HCT116 (cell line): Measurements from ENCODE around the gene COL23A1. TPM values are rescaled to one million over a fixed set of nuclear protein-coding genes. Genes with fewer than 3 reads are reported as not detected.

Source experiments
- ATAC-seq: fragments of 200-7000 bp; cut with Tn5 transposase; 2 replicates; pipeline ENCODE4 v1.9.1; 2020; ENCODE audit warnings: mild to moderate bottlenecking, moderate library complexity
- BruUV-seq: library from RNA; stranded (reverse); fragments of 400-500 nt; replicated peaks from 2 replicates; lab custom pipeline; 2021; lab: Mats Ljungman, UMichigan
- CTCF ChIA-PET: fragments of 300-600 bp; sonication (Branson Sonifier 250); formaldehyde crosslinking; loops from one replicate; lab custom pipeline; 2021; ENCODE audit warnings: antibody characterized with exemption; lab: Charles Lee
- POLR2A ChIA-PET: fragments of 300-600, 350-600 bp; sonication (Branson Sonifier 250); formaldehyde crosslinking; loops from one replicate; lab custom pipeline; 2021; ENCODE audit warnings: antibody characterized with exemption; lab: Charles Lee
- RAD21 ChIA-PET, 2 experiments: fragments of 300-600 bp; sonication (Branson Sonifier 250); formaldehyde crosslinking; loops; one replicate each; lab custom pipeline; 2023; ENCODE audit warnings: low total read pairs in 2 of 2; ENCODE audit not compliant: uncharacterized antibody in 2 of 2, unreplicated experiment in 2 of 2, low non-redundant PET in 1 of 2; lab: Charles Lee
- DNase-seq: peaks from one replicate; pipeline ENCODE4 v3.0.0-alpha.2; 2010; ENCODE audit warnings: low read depth, low spot score
- H2AFZ ChIP-seq: fragments of 200-600 bp; shearing (Covaris generic), sonication (generic); 2 replicates; pipeline ENCODE4 v1.6.1; 2017; ENCODE audit warnings: low read depth, mixed run types, mixed read lengths, antibody characterized with exemption, low read length; ENCODE audit not compliant: poor library complexity, severe bottlenecking
- H3K27ac ChIP-seq: 2 replicates; pipeline ENCODE4 v1.5.1; 2012; ENCODE audit warnings: low read depth, low read length
- H3K27me3 ChIP-seq: fragments of 200-600 bp; sonication (generic); 2 replicates; pipeline ENCODE4 v1.6.1; 2016; ENCODE audit warnings: mixed run types, low read length, mixed read lengths; ENCODE audit not compliant: insufficient read depth
- H3K36me3 ChIP-seq, 2 experiments: fragments of 200-500 bp in 1 of 2; fragments of 200-600 bp in 1 of 2; sonication (Bioruptor generic) in 1 of 2; sonication (generic) in 1 of 2; 2 replicates each; pipeline versions ENCODE4 v1.5.1 to v1.6.1; 2014 to 2016; ENCODE audit warnings: low read length in 2 of 2, inconsistent platforms in 1 of 2, mixed read lengths in 1 of 2, mixed run types in 1 of 2; ENCODE audit not compliant: insufficient read depth in 2 of 2, control insufficient read depth in 1 of 2
- H3K4me1 ChIP-seq, 2 experiments: fragments of 200-600 bp in 1 of 2; sonication (generic) in 1 of 2; 2 replicates each; pipeline versions ENCODE4 v1.5.1 to v1.6.1; 2012 to 2017; ENCODE audit warnings: low read length in 2 of 2, inconsistent platforms in 1 of 2, mild to moderate bottlenecking in 1 of 2, mixed read lengths in 1 of 2, mixed run types in 1 of 2, moderate library complexity in 1 of 2; ENCODE audit not compliant: insufficient read depth in 2 of 2, control insufficient read depth in 1 of 2
- H3K4me2 ChIP-seq: fragments of 200-600 bp; sonication (generic); 2 replicates; pipeline ENCODE4 v1.6.1; 2017; ENCODE audit warnings: mixed run types, low read length, mixed read lengths
- H3K4me3 ChIP-seq, 2 experiments: fragments of 200-600 bp in 1 of 2; sonication (generic) in 1 of 2; replicated peaks in 1 of 2; 2 replicates each; pipeline ENCODE4 v1.5.1; 2011 to 2016; ENCODE audit warnings: low read length in 2 of 2, control low read depth in 1 of 2, low read depth in 1 of 2, mild to moderate bottlenecking in 1 of 2, mixed read lengths in 1 of 2, mixed run types in 1 of 2
- H3K79me2 ChIP-seq: fragments of 200-600 bp; sonication (generic); 2 replicates; pipeline ENCODE4 v1.6.1; 2017; ENCODE audit warnings: mild to moderate bottlenecking, mixed run types, low read length, moderate library complexity, mixed read lengths; ENCODE audit not compliant: insufficient read depth
- H3K9ac ChIP-seq: fragments of 200-600 bp; sonication (generic); 2 replicates; pipeline ENCODE4 v1.6.1; 2016; ENCODE audit warnings: low read length, mixed read lengths
- H3K9me2 ChIP-seq: fragments of 200-600 bp; sonication (generic), shearing (Covaris generic); 2 replicates; pipeline ENCODE4 v1.6.1; 2017; ENCODE audit warnings: mixed run types, mild to moderate bottlenecking, moderate library complexity; ENCODE audit not compliant: insufficient read depth
- H3K9me3 ChIP-seq, 2 experiments: fragments of 200-500 bp in 1 of 2; fragments of 200-600 bp in 1 of 2; sonication (Bioruptor generic) in 1 of 2; sonication (generic) in 1 of 2; 2 replicates each; pipeline ENCODE4 v1.6.1; 2014 to 2017; ENCODE audit warnings: low read length in 2 of 2, mixed read lengths in 2 of 2, inconsistent platforms in 1 of 2, low read depth in 1 of 2, mild to moderate bottlenecking in 1 of 2, mixed run types in 1 of 2, moderate library complexity in 1 of 2; ENCODE audit not compliant: control insufficient read depth in 1 of 2, insufficient read depth in 1 of 2
- H4K20me1 ChIP-seq: fragments of 200-600 bp; sonication (generic), shearing (Covaris generic); 2 replicates; pipeline ENCODE4 v1.6.1; 2017; ENCODE audit warnings: mixed run types, mild to moderate bottlenecking, moderate library complexity; ENCODE audit not compliant: insufficient read depth
- CBX3 ChIP-seq: IDR thresholded peaks from 2 replicates; pipeline ENCODE4 v1.6.1; 2012; ENCODE audit warnings: low read depth
- EGR1 ChIP-seq: IDR thresholded peaks from 2 replicates; pipeline ENCODE4 v1.6.1; 2012; ENCODE audit warnings: low read depth
- EZH2 ChIP-seq: fragments of 200-600 bp; sonication (generic); IDR thresholded peaks from 2 replicates; pipeline ENCODE4 v1.6.1; 2017; ENCODE audit warnings: antibody characterized with exemption, mixed run types
- EZH2phosphoT487 ChIP-seq: fragments of 200-600 bp; IDR thresholded peaks from 2 replicates; pipeline ENCODE4 v1.6.1; 2018; ENCODE audit warnings: antibody characterized with exemption, borderline replicate concordance
- POLR2AphosphoS5 ChIP-seq: IDR thresholded peaks from 2 replicates; pipeline ENCODE4 v1.6.1; 2011; ENCODE audit warnings: mild to moderate bottlenecking, low read depth, low read length, moderate library complexity
- RAD21 ChIP-seq: IDR thresholded peaks from 2 replicates; pipeline ENCODE4 v1.6.1; 2012; ENCODE audit warnings: low read depth, mild to moderate bottlenecking
- ZFX ChIP-seq: fragments of 450-650 bp; IDR thresholded peaks from 2 replicates; pipeline ENCODE4 v1.6.1; 2017
- ZNF274 ChIP-seq: fragments of 200-500 bp; sonication (Bioruptor generic); IDR thresholded peaks from 2 replicates; pipeline ENCODE4 v1.6.1; 2014; ENCODE audit warnings: mild to moderate bottlenecking, low read depth, low read length, inconsistent platforms
- intact Hi-C: fragments of 100-400 bp; cut with micrococcal nuclease; formaldehyde crosslinking; loops from 2 replicates; pipeline ENCODE4 v1.10.0; 2022
- total RNA-seq: library from RNA; stranded (reverse); gene quantifications from one replicate; pipeline ENCODE4 v1.2.1, GENCODE V29; 2021; ENCODE audit not compliant: unreplicated experiment
- TF ChIP-seq, protein P1 (sequence below): IDR thresholded peaks from 2 replicates; pipeline ENCODE4 v1.6.1; 2012; ENCODE audit warnings: low read depth
- TF ChIP-seq, protein P2 (sequence below): IDR thresholded peaks from 2 replicates; pipeline ENCODE4 v1.6.1; 2012

The COL23A1 gene
- total RNA-seq, 1 experiment from 2014 or later, result not detected

DNA sequence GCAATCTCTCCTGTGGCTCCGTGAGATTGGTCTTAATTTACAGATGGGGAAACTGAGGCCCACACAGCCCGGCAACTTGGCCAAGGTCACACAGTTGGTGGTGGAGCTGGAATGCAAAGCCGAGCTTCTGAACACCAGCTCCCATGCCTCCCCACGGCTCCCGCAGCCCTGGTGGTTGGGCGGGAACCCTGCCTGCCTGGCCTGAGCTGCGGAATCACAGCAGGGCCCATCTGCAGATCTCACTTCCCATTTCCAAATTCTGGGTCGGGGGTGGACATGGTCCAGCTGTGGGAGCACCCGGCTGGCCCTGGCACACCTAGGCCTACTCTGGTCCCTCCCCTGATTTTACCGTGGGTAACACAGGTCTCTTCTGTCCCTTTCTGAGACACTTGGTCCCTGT lies 322.3 kb downstream of the COL23A1 start (continued):
- TF ChIP-seq RAD21 (no peak), ZNF274 (no peak), ZFX (no peak), EZH2phosphoT487 (no peak), EGR1 (no peak), EZH2 (no peak), POLR2AphosphoS5 (no peak)
- TF ChIP-seq, protein P1, sequence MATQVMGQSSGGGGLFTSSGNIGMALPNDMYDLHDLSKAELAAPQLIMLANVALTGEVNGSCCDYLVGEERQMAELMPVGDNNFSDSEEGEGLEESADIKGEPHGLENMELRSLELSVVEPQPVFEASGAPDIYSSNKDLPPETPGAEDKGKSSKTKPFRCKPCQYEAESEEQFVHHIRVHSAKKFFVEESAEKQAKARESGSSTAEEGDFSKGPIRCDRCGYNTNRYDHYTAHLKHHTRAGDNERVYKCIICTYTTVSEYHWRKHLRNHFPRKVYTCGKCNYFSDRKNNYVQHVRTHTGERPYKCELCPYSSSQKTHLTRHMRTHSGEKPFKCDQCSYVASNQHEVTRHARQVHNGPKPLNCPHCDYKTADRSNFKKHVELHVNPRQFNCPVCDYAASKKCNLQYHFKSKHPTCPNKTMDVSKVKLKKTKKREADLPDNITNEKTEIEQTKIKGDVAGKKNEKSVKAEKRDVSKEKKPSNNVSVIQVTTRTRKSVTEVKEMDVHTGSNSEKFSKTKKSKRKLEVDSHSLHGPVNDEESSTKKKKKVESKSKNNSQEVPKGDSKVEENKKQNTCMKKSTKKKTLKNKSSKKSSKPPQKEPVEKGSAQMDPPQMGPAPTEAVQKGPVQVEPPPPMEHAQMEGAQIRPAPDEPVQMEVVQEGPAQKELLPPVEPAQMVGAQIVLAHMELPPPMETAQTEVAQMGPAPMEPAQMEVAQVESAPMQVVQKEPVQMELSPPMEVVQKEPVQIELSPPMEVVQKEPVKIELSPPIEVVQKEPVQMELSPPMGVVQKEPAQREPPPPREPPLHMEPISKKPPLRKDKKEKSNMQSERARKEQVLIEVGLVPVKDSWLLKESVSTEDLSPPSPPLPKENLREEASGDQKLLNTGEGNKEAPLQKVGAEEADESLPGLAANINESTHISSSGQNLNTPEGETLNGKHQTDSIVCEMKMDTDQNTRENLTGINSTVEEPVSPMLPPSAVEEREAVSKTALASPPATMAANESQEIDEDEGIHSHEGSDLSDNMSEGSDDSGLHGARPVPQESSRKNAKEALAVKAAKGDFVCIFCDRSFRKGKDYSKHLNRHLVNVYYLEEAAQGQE, result no peak

DNA sequence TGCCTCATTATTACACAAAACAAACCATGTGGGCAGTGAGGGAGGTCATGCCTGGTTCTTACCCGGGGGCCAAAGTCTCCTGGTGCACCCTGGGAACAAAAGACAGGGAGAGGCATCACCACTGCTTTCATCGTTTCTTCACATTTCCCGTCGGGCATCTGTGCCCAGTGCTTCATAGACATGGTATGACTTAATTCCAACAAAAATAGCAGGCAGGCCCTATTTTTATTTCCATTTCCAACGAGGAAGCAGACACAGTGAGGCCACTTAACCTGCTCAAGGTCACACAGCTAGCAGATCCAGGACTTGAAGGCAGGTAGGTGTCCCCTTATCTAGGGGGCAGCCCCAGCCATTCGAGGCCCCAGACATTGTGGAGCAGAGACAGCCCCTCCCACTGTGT lies 322.9 kb downstream of the COL23A1 start:
- Histone ChIP-seq H3K27ac (no peak overlapping the region), H3K4me3 (no peak overlapping the region), H3K4me1 (no peaks in the 10 kb centered on the region), H3K79me2 (no peaks in the 10 kb centered on the region), H3K9ac (no peak overlapping the region), H3K36me3 (no peaks in the 10 kb centered on the region), H3K9me2 (no peaks in the 10 kb centered on the region), H4K20me1 (no peaks in the 10 kb centered on the region), H3K9me3 (no peaks in the 10 kb centered on the region), H2AFZ (no peak overlapping the region), H3K27me3 (no peaks in the 10 kb centered on the region), H3K4me2 (no peak overlapping the region)
- ChIA-PET CTCF (interaction anchor here (1.5 kb wide), 1 partner anchor 17 kb away, joined by 3 read pairs; no protein-coding TSS in a partner anchor), POLR2A (no interaction called here), RAD21 (no interaction called here)
- no peak for ATAC-seq
- TF ChIP-seq, protein P2, sequence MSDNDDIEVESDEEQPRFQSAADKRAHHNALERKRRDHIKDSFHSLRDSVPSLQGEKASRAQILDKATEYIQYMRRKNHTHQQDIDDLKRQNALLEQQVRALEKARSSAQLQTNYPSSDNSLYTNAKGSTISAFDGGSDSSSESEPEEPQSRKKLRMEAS, result no peak
- TF ChIP-seq EGR1, result no peak
- TF ChIP-seq CBX3, result no peak
- DNase-seq, result no peak
- BruUV-seq, result no TSS peak
- intact Hi-C loops, result no loop called here
